Ovary (tissue), 3 donors: ENCODE data around the gene EFCC1.

ENCODE experiments used
- CTCF ChIP-seq, 3 donors: fragments of 450-650 bp in 2 of 3; fragments of 200-600 bp in 1 of 3; IDR thresholded peaks; one replicate each; pipeline versions ENCODE4 v1.5.1 to v1.8.0; 2016 to 2022; ENCODE audit warnings: antibody characterized with exemption in 3 of 3, mild to moderate bottlenecking in 1 of 3
- EP300 ChIP-seq: sonication (generic); formaldehyde crosslinking; IDR thresholded peaks from one replicate; pipeline ENCODE4 v1.6.1; 2017; ENCODE audit warnings: antibody characterized with exemption
- POLR2A ChIP-seq: fragments of 450-650 bp; IDR thresholded peaks from one replicate; pipeline ENCODE4 v1.6.1; 2017; ENCODE audit warnings: antibody characterized with exemption, mild to moderate bottlenecking, moderate library complexity
- donor health status: DM: no; HTN: no; CAD: no.

DNA sequence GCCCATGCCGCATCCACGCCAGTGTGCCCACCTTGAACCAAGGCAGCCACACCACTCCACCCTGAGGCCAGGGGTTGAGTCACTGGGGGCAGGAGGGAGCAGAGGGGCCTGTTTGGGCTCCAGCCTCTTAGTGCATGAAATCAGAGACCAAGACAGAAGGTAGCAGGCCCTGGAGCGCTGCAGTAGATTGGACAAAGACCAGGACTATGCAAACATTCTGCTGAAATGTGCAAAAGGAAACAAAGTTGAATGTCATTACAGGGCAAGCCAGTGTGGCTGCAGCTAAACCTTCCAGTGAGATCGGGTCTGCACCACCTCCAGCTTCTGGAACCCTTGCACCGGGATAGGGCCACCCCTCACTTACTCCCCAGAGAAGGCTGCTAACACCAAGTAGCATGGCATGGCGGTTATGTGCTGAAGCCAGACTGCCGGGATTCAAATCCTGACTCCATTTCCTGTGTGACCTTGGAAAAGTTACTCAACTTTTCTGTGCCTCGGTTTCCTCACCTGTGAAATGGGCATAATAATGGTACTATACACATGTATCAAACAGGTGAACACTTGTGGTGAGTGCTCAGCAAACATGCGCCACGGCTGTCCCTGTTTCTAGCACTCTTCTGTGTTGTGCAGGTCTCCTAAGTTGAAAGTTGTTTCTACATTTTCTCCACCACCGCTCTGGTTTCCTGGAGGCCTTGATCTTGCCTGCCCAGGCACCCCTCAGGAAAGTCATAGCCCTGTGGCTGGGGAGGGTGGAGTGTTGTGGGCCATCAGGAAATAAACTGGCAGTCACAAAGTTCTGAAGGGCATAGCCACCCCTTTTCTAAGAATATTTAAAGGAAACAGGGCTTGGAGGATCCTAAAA lies 34.5 kb downstream of the EFCC1 start:
- TF ChIP-seq CTCF (IDR thresholded peaks at IDR 0.05), result no peak
- no peak for TF ChIP-seq EP300
- no peak for TF ChIP-seq POLR2A
